K562 (cell line): ENCODE data around the gene MERTK. TPM values are rescaled to one million over a fixed set of nuclear protein-coding genes. Genes with fewer than 3 reads are reported as not detected.

Source experiments
- BHLHE40 ChIP-seq: IDR thresholded peaks from 2 replicates; pipeline ENCODE4 v1.6.1; 2011; ENCODE audit warnings: low read length, improper control_type of control experiment
- E2F8 ChIP-seq: fragments of 450-650 bp; IDR thresholded peaks from 2 replicates; pipeline ENCODE4 v1.7.1; 2018; ENCODE audit warnings: mild to moderate bottlenecking, low read depth; ENCODE audit not compliant: partially characterized antibody
- FUS ChIP-seq: fragments of 200-400 bp; formaldehyde crosslinking; optimal IDR thresholded peaks from 2 replicates; pipeline ENCODE3; 2017; ENCODE audit warnings: low read depth, low read length
- MEF2D ChIP-seq: conservative IDR thresholded peaks from 2 replicates; pipeline ENCODE4 v1.6.1; 2016; ENCODE audit warnings: low read depth, missing genetic modification characterization, missing compliant biosample characterization
- SMC3 ChIP-seq: conservative IDR thresholded peaks from 2 replicates; pipeline ENCODE4 v1.6.1; 2011; ENCODE audit warnings: low read depth, low read length, improper control_type of control experiment; ENCODE audit not compliant: insufficient read depth
- THAP12 ChIP-seq: fragments of 250-450 bp; sonication (Bioruptor Pico); IDR thresholded peaks from 2 replicates; pipeline ENCODE4 v1.9.0; 2021; ENCODE audit warnings: mild to moderate bottlenecking, inconsistent platforms
- TRIM28 ChIP-seq: fragments of 450-650 bp; IDR thresholded peaks from 2 replicates; pipeline ENCODE4 v1.6.1; 2017
- TSHZ1 ChIP-seq: fragments of 250-450 bp; sonication (Bioruptor Pico); IDR thresholded peaks from 2 replicates; pipeline ENCODE4 v1.4.0; 2020; ENCODE audit warnings: mild to moderate bottlenecking, moderate library complexity
- ZNF175 ChIP-seq: fragments of 200-800 bp; sonication (Bioruptor generic); IDR thresholded peaks from 2 replicates; pipeline ENCODE4 v1.6.1; 2016; ENCODE audit warnings: low read depth, mild to moderate bottlenecking, missing genetic modification characterization, missing compliant biosample characterization
- ZNF584 ChIP-seq: fragments of 200-800 bp; sonication (Bioruptor generic); IDR thresholded peaks from 2 replicates; pipeline ENCODE4 v1.6.1; 2016; ENCODE audit warnings: low read depth, mild to moderate bottlenecking, missing genetic modification characterization, missing compliant biosample characterization
- ZNF609 ChIP-seq: sonication (generic); formaldehyde crosslinking; IDR thresholded peaks from 2 replicates; pipeline ENCODE4 v1.8.1; 2023; ENCODE audit warnings: missing genetic modification reagents, mild to moderate bottlenecking, borderline replicate concordance
- polyA plus RNA-seq, 8 experiments: library from polyadenylated mRNA; depleted of rRNA in 4 of 8; stranded (reverse) in 5 of 8; unstranded in 3 of 8; fragments of >200 nt; fragmentation: Nextera tagmentation in 2 of 8; fragmentation: Illumina TruSeq in 1 of 8; extraction: Ambion mirVana in 2 of 8; extraction: Trizol in 1 of 8; gene quantifications; 2 replicates each; pipeline versions ENCODE4 v1.2.1 to v1.2.3, GENCODE V29; 2011 to 2014; ENCODE audit warnings: inconsistent platforms in 1 of 8, missing spikeins in 1 of 8
- total RNA-seq, 7 experiments: library from RNA; depleted of rRNA in 6 of 7; stranded (reverse); fragments of >200 nt in 6 of 7; fragmentation: Illumina TruSeq in 2 of 7; extraction: Trizol in 2 of 7; gene quantifications; 2 replicates each; pipeline versions ENCODE4 v1.2.1 to v1.2.3, GENCODE V29; 2011 to 2021; ENCODE audit warnings: low replicate concordance in 1 of 7

The MERTK gene
- total and polyA plus RNA-seq, 9 of the 15 experiments (the other 6 are each of a cell fraction or from before 2014, with no cell fraction given), result 0.23 to 1.6 (median 0.74) TPM

- TF ChIP-seq MEF2D, result no peak
- no peak for TF ChIP-seq THAP12 (CRISPR knock-in tag)
- TF ChIP-seq TSHZ1, result no peak
- TF ChIP-seq TRIM28, result no peak
- no peak for TF ChIP-seq ZNF175 (CRISPR knock-in tag)
- TF ChIP-seq ZNF584 (CRISPR knock-in tag), result no peak
- TF ChIP-seq FUS, result no peak
- 0 out of 2 replicates have a peak, but pooled peaks have one; percentile 24 for TF ChIP-seq BHLHE40
- no peak for TF ChIP-seq SMC3
- TF ChIP-seq E2F8, result no peak
- no peak for TF ChIP-seq ZNF609
Measured at GRCh38 chr2:112026509-112026908, 128.1 kb downstream of the MERTK start (continued).
